HepG2 (cell line): ENCODE measurements around the gene ADAR. TPM values are rescaled to one million over a fixed set of nuclear protein-coding genes. Genes with fewer than 3 reads are reported as not detected.
A peak's percentile ranks its signal among the peaks of the same experiment; 100 is the strongest.

Experiments
- ATAC-seq: fragments of 200-7000 bp; cut with Tn5 transposase; 3 replicates; pipeline ENCODE4 v1.9.1; 2020; ENCODE audit warnings: mild to moderate bottlenecking, moderate library complexity
- BruUV-seq: library from RNA; stranded (reverse); fragments of 400-500 nt; replicated peaks from 2 replicates; lab custom pipeline; 2021; lab: Mats Ljungman, UMichigan
- CTCF ChIA-PET: fragments of 300-600 bp; formaldehyde crosslinking; extraction: SDS; loops from one replicate; lab custom pipeline; 2021; ENCODE audit warnings: low total read pairs, inconsistent platforms, low intra/inter-chr PET ratio; lab: Yijun Ruan, JAX
- POLR2A ChIA-PET: fragments of 350-600 bp; sonication (Branson Sonifier 250); formaldehyde crosslinking; loops from one replicate; lab custom pipeline; 2020; ENCODE audit warnings: antibody characterized with exemption, inconsistent platforms; lab: Yijun Ruan, JAX
- DNase-seq: peaks from one replicate; pipeline ENCODE4 v3.0.0-alpha.2; 2015; ENCODE audit warnings: low spot score
- FAIRE-seq: peaks from 3 replicates; lab custom pipeline; 2011; peaks lifted over from hg19 to GRCh38; lab: Jason Lieb, UNC
- H2AFZ ChIP-seq: one replicate; pipeline ENCODE4 v1.6.1; 2011; ENCODE audit warnings: low read length, inconsistent platforms
- H3K27ac ChIP-seq: fragments of 300-600 bp; 3 replicates; pipeline ENCODE4 v1.8.0; 2011; ENCODE audit warnings: mixed run types, mild to moderate bottlenecking, mixed read lengths, low read length, inconsistent platforms; ENCODE audit not compliant: insufficient read depth; ENCODE audit errors: extremely low read length
- H3K27me3 ChIP-seq, 2 experiments: fragments of 200-600 bp in 1 of 2; 2 replicates in 1 of 2; 3 replicates in 1 of 2; pipeline versions ENCODE4 v1.6.0 to v1.8.0; 2011; ENCODE audit warnings: low read length in 2 of 2, mild to moderate bottlenecking in 2 of 2, moderate library complexity in 2 of 2, inconsistent platforms in 1 of 2; ENCODE audit not compliant: insufficient read depth in 2 of 2, control insufficient read depth in 1 of 2
- H3K36me3 ChIP-seq, 2 experiments: fragments of 200-600 bp in 1 of 2; replicated peaks in 1 of 2; 2 replicates in 1 of 2; 3 replicates in 1 of 2; pipeline versions ENCODE4 v1.5.1 to v1.8.0; 2011; ENCODE audit warnings: low read length in 2 of 2, inconsistent platforms in 1 of 2; ENCODE audit not compliant: insufficient read depth in 2 of 2, control insufficient read depth in 1 of 2
- H3K4me1 ChIP-seq: 2 replicates; pipeline ENCODE4 v1.5.1; 2012; ENCODE audit warnings: low read length, inconsistent platforms; ENCODE audit not compliant: insufficient read depth
- H3K4me2 ChIP-seq: 2 replicates; pipeline ENCODE4 v1.6.0; 2011; ENCODE audit warnings: low read depth, low read length, inconsistent platforms
- H3K4me3 ChIP-seq, 3 experiments: fragments of 200-600 bp in 1 of 3; sonication (generic), shearing (Covaris generic) in 1 of 3; replicated peaks in 1 of 3; 2 replicates each; pipeline ENCODE4 v1.5.1; 2011 to 2016; ENCODE audit warnings: low read length in 3 of 3, inconsistent platforms in 2 of 3, low read depth in 2 of 3, mild to moderate bottlenecking in 2 of 3, control low read depth in 1 of 3, mixed read lengths in 1 of 3; ENCODE audit not compliant: insufficient read depth in 1 of 3
- H3K79me2 ChIP-seq: one replicate; pipeline ENCODE4 v1.6.1; 2011; ENCODE audit warnings: low read length, inconsistent platforms; ENCODE audit not compliant: insufficient read depth
- H3K9ac ChIP-seq: 2 replicates; pipeline ENCODE4 v1.6.0; 2011; ENCODE audit warnings: mild to moderate bottlenecking, low read depth, low read length, inconsistent platforms; ENCODE audit not compliant: insufficient read depth
- H3K9me3 ChIP-seq: 2 replicates; pipeline ENCODE4 v1.5.1; 2012; ENCODE audit warnings: mild to moderate bottlenecking, low read length
- H4K20me1 ChIP-seq: 2 replicates; pipeline ENCODE4 v1.6.0; 2011; ENCODE audit warnings: inconsistent platforms, mild to moderate bottlenecking, low read length, moderate library complexity; ENCODE audit not compliant: insufficient read depth
- ARHGAP35 ChIP-seq: sonication (generic); formaldehyde crosslinking; IDR thresholded peaks from 2 replicates; pipeline ENCODE4 v1.9.0; 2022; ENCODE audit warnings: mild to moderate bottlenecking, inconsistent platforms, moderate library complexity, missing genetic modification reagents, borderline replicate concordance
- HNF4G ChIP-seq, 2 experiments: sonication (generic) in 1 of 2; formaldehyde crosslinking in 1 of 2; IDR thresholded peaks; 2 replicates each; pipeline versions ENCODE4 v1.4.0 to v1.6.1; 2011 to 2020; ENCODE audit warnings: borderline replicate concordance in 2 of 2, low read depth in 2 of 2, mild to moderate bottlenecking in 2 of 2, low read length in 1 of 2, missing genetic modification reagents in 1 of 2, moderate library complexity in 1 of 2
- NFE2L1 ChIP-seq: sonication (generic); formaldehyde crosslinking; IDR thresholded peaks from 2 replicates; pipeline ENCODE4 v1.4.0; 2020; ENCODE audit warnings: missing genetic modification reagents, mild to moderate bottlenecking, borderline replicate concordance
- POGZ ChIP-seq: sonication (generic); formaldehyde crosslinking; IDR thresholded peaks from 2 replicates; pipeline ENCODE4 v1.4.0; 2020; ENCODE audit warnings: mild to moderate bottlenecking, missing genetic modification reagents
- POLR2G ChIP-seq: fragments of 200-400 bp; formaldehyde crosslinking; IDR thresholded peaks from 2 replicates; pipeline ENCODE4 v1.6.1; 2018; ENCODE audit warnings: mild to moderate bottlenecking, low read depth, low read length, moderate library complexity
- REL ChIP-seq: sonication (generic); formaldehyde crosslinking; conservative IDR thresholded peaks from 2 replicates; pipeline ENCODE4 v1.8.0; 2022; ENCODE audit warnings: mild to moderate bottlenecking, missing genetic modification reagents, moderate library complexity
- YY1 ChIP-seq: IDR thresholded peaks from 2 replicates; pipeline ENCODE4 v1.6.1; 2011; ENCODE audit warnings: low read length, low read depth, moderate library complexity, mild to moderate bottlenecking; ENCODE audit not compliant: insufficient read depth, insufficient replicate concordance
- ZBTB20 ChIP-seq: sonication (generic); formaldehyde crosslinking; IDR thresholded peaks from 2 replicates; pipeline ENCODE4 v1.8.1; 2023; ENCODE audit warnings: missing genetic modification reagents, low read depth, mild to moderate bottlenecking, borderline replicate concordance
- ZBTB26 ChIP-seq: IDR thresholded peaks from 2 replicates; pipeline ENCODE4 v1.6.1; 2016; ENCODE audit warnings: missing compliant biosample characterization, missing genetic modification reagents, borderline replicate concordance
- ZFYVE20 ChIP-seq: sonication (generic); formaldehyde crosslinking; IDR thresholded peaks from 2 replicates; pipeline ENCODE4 v1.8.0; 2023; ENCODE audit warnings: low read depth, mild to moderate bottlenecking, moderate library complexity, missing genetic modification reagents, borderline replicate concordance
- ZNF660 ChIP-seq: sonication (generic); formaldehyde crosslinking; IDR thresholded peaks from 2 replicates; pipeline ENCODE4 v1.5.1; 2020; ENCODE audit warnings: mild to moderate bottlenecking, low read depth, missing genetic modification reagents, borderline replicate concordance
- ZSCAN31 ChIP-seq: sonication (generic); formaldehyde crosslinking; IDR thresholded peaks from 2 replicates; pipeline ENCODE4 v1.5.0; 2020; ENCODE audit warnings: low read depth, mild to moderate bottlenecking, missing genetic modification reagents
- WGBS: methylation state at CpG from one replicate; pipeline ENCODE4 v1.1.6; 2017; ENCODE audit warnings: low lambda C conversion rate; 5-methylcytosine and 5-hydroxymethylcytosine counted together
- in situ Hi-C: cut with HindIII; loops from 2 replicates; pipeline ENCODE4 v1.10.0; 2017; ENCODE audit warnings: low pct_unique_long_range_greater_than_20kb; ENCODE audit not compliant: extremely low pct_ligation_motif_present
- intact Hi-C: fragments of 100-400 bp; cut with micrococcal nuclease; formaldehyde crosslinking; loops from one replicate; pipeline ENCODE4 v1.10.0; 2022; ENCODE audit not compliant: unreplicated experiment
- polyA plus RNA-seq, 8 experiments: library from polyadenylated mRNA; depleted of rRNA in 3 of 8; stranded (reverse) in 7 of 8; unstranded in 1 of 8; fragments of >200 nt; fragmentation: Illumina TruSeq in 4 of 8; extraction: Trizol in 4 of 8; gene quantifications; 2 replicates each; pipeline versions ENCODE4 v1.2.1 to v1.2.3, GENCODE V29; 2011 to 2016; ENCODE audit warnings: low read depth in 4 of 8, missing spikeins in 1 of 8, mixed read lengths in 1 of 8; ENCODE audit not compliant: insufficient read depth in 1 of 8
- total RNA-seq, 5 experiments: library from RNA; depleted of rRNA; stranded (reverse); fragments of >200 nt; fragmentation: Illumina TruSeq; extraction: Trizol; gene quantifications; 2 replicates each; pipeline ENCODE4 v1.2.3, GENCODE V29; 2016; ENCODE audit warnings: low read depth in 1 of 5

The ADAR gene
- total and polyA plus RNA-seq, 2 of the 13 experiments (the other 11 are each of a cell fraction or from before 2014, with no cell fraction given) = 70.8 to 86.2 TPM

DNA sequence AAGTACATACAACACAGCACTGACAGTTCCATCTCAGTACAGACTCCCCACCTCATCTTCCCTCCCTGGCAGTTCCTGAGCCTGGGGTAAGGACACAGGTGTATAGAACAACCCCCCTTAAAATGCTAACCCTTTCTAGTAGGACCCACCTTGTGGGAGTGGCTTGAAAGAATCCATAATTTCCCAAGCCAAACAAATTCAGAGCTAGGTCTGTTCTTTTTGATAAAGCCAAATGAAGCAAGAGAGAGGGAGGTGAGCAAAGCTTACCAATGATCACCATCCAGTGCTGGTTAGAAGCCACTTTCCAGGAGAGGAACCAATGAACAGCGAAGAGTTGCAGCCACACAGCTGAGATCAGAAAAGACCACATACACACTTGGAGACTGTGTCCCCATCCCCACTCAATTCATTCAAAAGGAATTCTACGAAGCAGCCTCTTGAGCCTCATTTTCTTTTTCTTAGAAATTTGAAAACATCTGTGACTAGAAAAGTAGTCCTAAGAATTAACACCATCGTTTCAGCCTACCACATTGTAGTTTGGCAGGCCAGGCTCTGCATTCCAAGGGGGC, 58.7 kb downstream of the ADAR start:
- H3K4me3 ChIP-seq = no peak overlapping the region
- peaks cover 27% of the 10 kb centered on the region for H3K4me1 ChIP-seq
- H2AFZ ChIP-seq = no peak overlapping the region
- 97% methylated on average over 3 of the region's 3 CpGs for WGBS
- H3K36me3 ChIP-seq = peaks cover 27 to 54% of the 10 kb centered on the region in 2 experiments
- in situ Hi-C loops = loop anchor here (5.0 kb wide), 1 partner anchor 62 kb away; no protein-coding TSS in a partner anchor
- no peak overlapping the region for H3K9ac ChIP-seq
- ATAC-seq = no peak
- peak; percentile 54 for TF ChIP-seq POLR2G
- no peak for TF ChIP-seq ZBTB26 (CRISPR knock-in tag)
- TF ChIP-seq HNF4G (IDR thresholded peaks at IDR 0.05; ENCODE audit: borderline replicate concordance, low read depth, low read length) = no peak
- no peak for TF ChIP-seq HNF4G (CRISPR knock-in tag; IDR thresholded peaks at IDR 0.05; ENCODE audit: borderline replicate concordance, low read depth)
- peaks cover 0 to under 1% of the 10 kb centered on the region in 2 experiments; a peak in 1 of 5 replicates for H3K27me3 ChIP-seq
- no peak for FAIRE-seq
- BruUV-seq = no TSS peak
- ChIA-PET CTCF (no interaction called here), POLR2A (no interaction called here)
- H3K9me3 ChIP-seq = no peaks in the 10 kb centered on the region
- no peak for DNase-seq
- H4K20me1 ChIP-seq = no peaks in the 10 kb centered on the region
- intact Hi-C loops = no loop called here
- H3K4me2 ChIP-seq = no peak overlapping the region
- no peak overlapping the region for H3K27ac ChIP-seq
- no peaks in the 10 kb centered on the region for H3K79me2 ChIP-seq

- Histone ChIP-seq H2AFZ (no peak overlapping the region), H3K36me3 (peaks cover 21 to 41% of the 10 kb centered on the region in 2 experiments), H3K4me1 (peaks cover 27% of the 10 kb centered on the region), H3K4me3 (no peak overlapping the region), H3K27me3 (peaks cover 0 to 10% of the 10 kb centered on the region in 2 experiments; a peak in 1 of 5 replicates), H3K27ac (no peak overlapping the region), H3K9ac (no peak overlapping the region), H3K9me3 (no peaks in the 10 kb centered on the region), H3K79me2 (no peaks in the 10 kb centered on the region), H4K20me1 (no peaks in the 10 kb centered on the region), H3K4me2 (peak overlapping the region; percentile 61)
- no peak for DNase-seq
- ChIA-PET POLR2A (no interaction called here), CTCF (no interaction called here)
- no peak; the same call in 2 of the 3 replicates for ATAC-seq
- WGBS = 22% methylated on average over 1 of the region's 1 CpG
- intact Hi-C loops = no loop called here
- in situ Hi-C loops = loop anchor here (5.0 kb wide), 1 partner anchor 61 kb away; no protein-coding TSS in a partner anchor
- no peak for FAIRE-seq
- TF ChIP-seq ZSCAN31 (CRISPR knock-in tag) (no peak), ZNF660 (CRISPR knock-in tag) (no peak), ARHGAP35 (CRISPR knock-in tag) (no peak), YY1 (no peak), NFE2L1 (CRISPR knock-in tag) (no peak), REL (CRISPR knock-in tag) (no peak), ZFYVE20 (no peak), ZBTB20 (CRISPR knock-in tag) (no peak), POGZ (CRISPR knock-in tag) (no peak)
- BruUV-seq = no TSS peak
These were observed 60.0 kb downstream of the ADAR start for GRCh38 chr1:154548028-154548427.
